ENCODE data around the gene GDF10. TPM values are rescaled to one million over a fixed set of nuclear protein-coding genes. Genes with fewer than 3 reads are reported as not detected.

Gene GDF10
- total RNA-seq, 1 donor from 2014 or later: not detected

- ATAC-seq (ENCODE audit: low read depth): no peak
- POLR2A ChIA-PET: no interaction called here
- intact Hi-C loops (cut with micrococcal nuclease): no loop called here
- TF ChIP-seq CTCF (IDR thresholded peaks at IDR 0.05): no peak
- no peaks in the 10 kb centered on the region for H3K4me1 Mint-ChIP-seq
- CTCF ChIA-PET: no interaction called here
- no peaks in the 10 kb centered on the region for H3K36me3 Mint-ChIP-seq (ENCODE audit: low read depth)
- H3K27ac Mint-ChIP-seq: no peak overlapping the region
- no peak for DNase-seq
- H3K4me3 Mint-ChIP-seq: no peak overlapping the region
- no peaks in the 10 kb centered on the region for H3K9me3 Mint-ChIP-seq
- H3K27me3 Mint-ChIP-seq: peaks cover 5% of the 10 kb centered on the region
Observed at GRCh38 chr10:47318706-47319105, 18.7 kb downstream of the GDF10 start.

DNA sequence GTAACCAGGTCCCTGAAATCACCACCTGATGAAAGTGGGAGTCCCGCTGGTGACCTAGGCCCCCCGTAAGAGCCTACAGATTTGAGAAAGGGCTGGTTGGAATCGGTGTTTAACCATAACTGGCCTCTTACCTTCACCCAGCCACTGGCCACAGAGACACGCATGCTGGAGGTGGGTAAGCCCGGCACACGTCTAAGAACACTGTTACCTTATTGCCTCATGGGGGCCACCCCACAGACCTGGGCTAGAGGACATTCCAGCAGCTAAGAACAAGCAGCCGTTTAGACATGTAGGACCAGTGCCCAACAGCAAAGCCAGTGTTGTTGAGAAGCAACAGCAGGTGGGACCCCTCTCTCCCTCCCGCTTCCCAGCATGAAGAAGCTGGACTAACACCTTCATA is 19.8 kb downstream of the GDF10 start:
- Mint-ChIP-seq H3K27me3 (peaks cover 5% of the 10 kb centered on the region), H3K4me1 (no peaks in the 10 kb centered on the region), H3K27ac (no peak overlapping the region), H3K9me3 (no peaks in the 10 kb centered on the region), H3K4me3 (no peak overlapping the region), H3K36me3 (ENCODE audit: low read depth) (no peaks in the 10 kb centered on the region)
- no peak for TF ChIP-seq CTCF (IDR thresholded peaks at IDR 0.05)
- intact Hi-C loops (cut with micrococcal nuclease): no loop called here
- no peak for DNase-seq
- no peak for ATAC-seq (ENCODE audit: low read depth)
- ChIA-PET CTCF (no interaction called here), POLR2A (no interaction called here)

DNA sequence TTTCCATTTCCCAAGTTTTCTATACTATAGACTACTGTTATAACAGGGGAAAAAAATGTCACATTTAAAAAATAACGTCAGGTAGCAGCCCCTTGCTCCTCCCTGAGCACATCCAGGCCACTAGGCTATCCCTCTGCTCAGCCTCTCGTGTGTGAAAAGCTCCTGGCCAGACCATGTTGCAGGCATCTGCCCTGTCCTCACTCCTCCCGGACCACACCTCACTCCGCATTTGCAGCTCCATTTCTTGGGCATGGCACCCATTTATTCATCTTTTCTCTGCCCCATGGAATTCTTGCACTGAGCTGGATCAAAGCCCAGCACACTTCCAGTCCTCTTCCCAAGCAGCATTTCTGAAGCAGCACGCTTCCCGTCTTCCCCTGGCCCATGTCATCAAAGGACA is 20.8 kb downstream of the GDF10 start:
- no peak for TF ChIP-seq CTCF (IDR thresholded peaks at IDR 0.05)
- H3K27me3 Mint-ChIP-seq: peaks cover 5% of the 10 kb centered on the region
- no peak overlapping the region for H3K27ac Mint-ChIP-seq
- H3K36me3 Mint-ChIP-seq (ENCODE audit: low read depth): no peaks in the 10 kb centered on the region
- DNase-seq: no peak
- intact Hi-C loops (cut with micrococcal nuclease): no loop called here
- no peaks in the 10 kb centered on the region for H3K9me3 Mint-ChIP-seq
- no peak for ATAC-seq (ENCODE audit: low read depth)
- no peak overlapping the region for H3K4me3 Mint-ChIP-seq
- no peaks in the 10 kb centered on the region for H3K4me1 Mint-ChIP-seq
- ChIA-PET POLR2A (no interaction called here), CTCF (no interaction called here)

DNA sequence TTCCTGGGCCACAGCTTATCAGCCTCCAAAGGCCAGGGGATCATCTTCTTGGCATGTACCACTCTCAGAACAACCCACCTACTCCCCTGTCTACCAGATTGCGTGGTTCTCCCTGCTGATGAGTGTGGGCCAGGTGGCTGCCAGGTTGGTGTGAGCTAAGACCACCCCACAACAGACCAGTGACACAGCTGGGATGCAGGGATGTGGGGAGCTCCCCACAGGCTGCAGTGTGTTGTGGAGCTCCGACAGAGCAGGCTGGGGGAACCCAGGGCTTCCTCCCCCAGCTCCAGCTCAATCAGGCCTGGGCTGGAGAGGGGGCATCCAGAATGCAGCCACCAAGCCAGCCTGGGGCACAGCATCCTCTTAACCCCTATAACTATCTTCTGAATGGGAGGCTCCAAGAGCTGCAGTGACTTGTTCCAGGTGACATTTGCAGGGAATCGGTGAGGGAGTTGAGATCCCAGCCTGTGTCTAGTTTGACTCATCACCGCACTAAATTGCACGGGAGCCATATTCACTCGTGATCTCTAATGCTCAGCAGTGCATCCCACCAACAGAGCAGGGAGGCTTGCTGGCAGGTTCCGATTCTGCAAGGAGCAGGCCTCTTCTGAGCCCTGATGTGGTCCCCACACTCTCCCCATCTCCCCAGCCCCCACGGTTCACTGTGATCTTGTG is 21.7 kb downstream of the GDF10 start:
- Mint-ChIP-seq H3K4me1 (no peaks in the 10 kb centered on the region), H3K9me3 (no peaks in the 10 kb centered on the region), H3K27ac (no peak overlapping the region), H3K27me3 (peaks cover 5% of the 10 kb centered on the region), H3K36me3 (ENCODE audit: low read depth) (no peaks in the 10 kb centered on the region), H3K4me3 (no peak overlapping the region)
- intact Hi-C loops (cut with micrococcal nuclease): no loop called here
- CTCF ChIA-PET: no interaction called here
- no peak for TF ChIP-seq CTCF (IDR thresholded peaks at IDR 0.05)
- DNase-seq (no peak), ATAC-seq (ENCODE audit: low read depth) (no peak)
- POLR2A ChIA-PET: no interaction called here

- no peak within 1 kb of the TSS for H3K27ac Mint-ChIP-seq
- POLR2A ChIA-PET: no interaction called here
- peaks cover 5% of the 10 kb centered on the region for H3K27me3 Mint-ChIP-seq
- intact Hi-C loops (cut with micrococcal nuclease): no loop called here
- ATAC-seq (ENCODE audit: low read depth) (no peak), DNase-seq (no peak)
- no peak within 1 kb of the TSS for H3K4me3 Mint-ChIP-seq
- H3K4me1 Mint-ChIP-seq: no peaks in the 10 kb centered on the region
- no peak for TF ChIP-seq CTCF (IDR thresholded peaks at IDR 0.05)
- CTCF ChIA-PET: no interaction called here
- no peaks in the 10 kb centered on the region for H3K36me3 Mint-ChIP-seq (ENCODE audit: low read depth)
- H3K9me3 Mint-ChIP-seq: no peaks in the 10 kb centered on the region
Observed at GRCh38 chr10:47322300-47323061, 22.5 kb downstream of the GDF10 start, which contains the start of gene GDF2. GDF2 (plus strand) TSS chr10:47322454; CDS start chr10:47322669, 215 bp downstream.

Measured in activated B cell treated with CpG ODN at 0.5 μM for 24 hours (primary cell).